ENCODE data around the gene DAB1. TPM values are rescaled to one million over a fixed set of nuclear protein-coding genes. Genes with fewer than 3 reads are reported as not detected.

Gene DAB1
- total and polyA plus RNA-seq, 8 donors: 0.04 to 1.4 (median 0.39) TPM

DNA sequence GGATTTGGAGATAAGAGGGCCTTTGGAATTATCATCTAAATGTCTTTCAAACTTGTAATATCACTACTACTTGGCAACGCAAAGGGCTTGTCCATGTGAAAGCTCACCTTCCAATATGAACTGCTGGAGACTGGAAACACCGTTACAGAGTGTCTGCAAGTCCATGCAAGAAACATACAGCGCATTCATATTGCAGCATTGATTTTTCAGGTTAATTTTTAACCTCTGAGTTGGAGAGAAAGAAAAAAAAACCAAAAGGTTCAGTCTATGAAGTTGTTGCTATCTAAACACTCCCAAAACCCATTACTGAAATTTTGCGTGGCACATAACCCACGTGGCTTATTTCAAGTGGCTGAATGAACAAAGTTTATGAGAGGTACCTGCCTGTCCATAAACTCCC is 23.8 kb downstream of the DAB1 start:
- WGBS, 2 donors: 14 to 15% methylated on average over 5 of the region's 5 CpGs
- no peaks in the 10 kb centered on the region for H3K27me3 ChIP-seq
- peaks cover 0 to 4% (median 0%) of the 10 kb centered on the region in 3 donors for H3K4me1 ChIP-seq
- TF ChIP-seq CTCF (IDR thresholded peaks at IDR 0.05): no peak
- H3K9me3 ChIP-seq: no peaks in the 10 kb centered on the region
- DNase-seq: no peak
- no peak overlapping the region for H3K4me3 ChIP-seq
- H3K36me3 ChIP-seq: no peaks in the 10 kb centered on the region
- peak; percentile 38 to 81 (median 69) for ATAC-seq
- no peak overlapping the region for H3K27ac ChIP-seq
- FAIRE-seq: no peak
- intact Hi-C loops (cut with DNase I): no loop called here

DNA sequence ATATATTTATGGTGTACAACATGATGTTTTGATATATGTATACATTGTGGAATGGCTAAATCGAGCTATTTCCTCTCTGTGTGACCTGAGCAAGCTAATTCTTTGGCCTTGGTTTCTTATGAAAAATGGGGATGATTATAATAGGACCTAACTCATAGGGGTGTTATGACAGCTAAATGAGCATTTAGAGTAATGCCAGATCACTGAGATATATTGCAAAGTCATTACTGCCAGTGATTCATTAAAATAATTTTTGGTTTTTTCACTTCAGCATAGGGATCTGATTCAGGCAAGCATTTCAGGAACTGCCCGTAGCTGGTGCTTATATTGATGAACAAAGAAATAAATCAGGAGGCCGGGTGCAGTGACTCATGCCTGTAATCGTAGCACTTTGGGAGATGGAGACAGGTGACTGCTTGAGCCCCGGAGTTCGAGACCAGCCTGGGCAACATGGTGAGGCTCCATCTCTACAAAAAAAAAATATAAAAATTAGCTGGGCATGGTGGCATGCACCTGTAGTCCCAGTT is 30.7 kb downstream of the DAB1 start:
- FAIRE-seq: no peak
- intact Hi-C loops (cut with DNase I): no loop called here
- WGBS, 2 donors: 77 to 84% methylated on average over 6 of the region's 6 CpGs

DNA sequence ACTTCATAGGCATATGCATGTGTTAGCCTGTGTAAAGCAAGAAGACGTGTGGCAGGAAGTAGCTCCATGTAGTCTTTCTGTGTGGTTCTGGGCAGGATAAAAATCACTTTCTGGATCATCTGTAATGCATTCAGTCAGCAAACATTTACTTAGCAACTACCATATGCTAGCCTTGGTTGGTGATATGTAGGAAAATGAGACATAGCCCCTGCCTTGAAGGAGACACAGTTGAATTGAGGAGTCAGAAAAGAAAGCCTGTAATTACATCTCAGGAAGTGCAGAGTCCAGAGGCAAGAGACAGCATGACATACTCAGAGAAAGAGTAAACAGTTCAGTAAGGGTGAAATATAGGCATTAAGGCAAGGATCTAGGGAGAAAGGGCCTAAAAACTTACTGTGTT is 38.5 kb downstream of the DAB1 start:
- ATAC-seq (no peak), DNase-seq (no peak), FAIRE-seq (no peak)
- H3K27me3 ChIP-seq: peaks cover 0 to 2% (median 0%) of the 10 kb centered on the region in 4 donors
- no peaks in the 10 kb centered on the region for H3K4me1 ChIP-seq
- intact Hi-C loops (cut with DNase I): no loop called here
- no peak overlapping the region for H3K27ac ChIP-seq
- H3K4me3 ChIP-seq: no peak overlapping the region
- H3K36me3 ChIP-seq: no peaks in the 10 kb centered on the region
- no peaks in the 10 kb centered on the region for H3K9me3 ChIP-seq
- 55 to 71% methylated on average over 1 of the region's 1 CpG for WGBS, 2 donors
- no peak for TF ChIP-seq CTCF (IDR thresholded peaks at IDR 0.05)

More for the DNA sequence above, 30.7 kb downstream of the DAB1 start:
- Histone ChIP-seq H3K4me1 (no peaks in the 10 kb centered on the region), H3K27ac (no peak overlapping the region), H3K9me3 (no peaks in the 10 kb centered on the region), H3K27me3 (peaks cover 0 to 2% (median 0%) of the 10 kb centered on the region in 4 donors), H3K4me3 (no peak overlapping the region), H3K36me3 (no peaks in the 10 kb centered on the region)
- TF ChIP-seq CTCF (IDR thresholded peaks at IDR 0.05): no peak
- no peak for ATAC-seq
- no peak for DNase-seq

GRCh38 chr1:57384901-57385300 is 39.0 kb downstream of the DAB1 start:
- FAIRE-seq (no peak), ATAC-seq (no peak), DNase-seq (no peak)
- Histone ChIP-seq H3K9me3 (no peaks in the 10 kb centered on the region), H3K27me3 (peaks cover 0 to 2% (median 0%) of the 10 kb centered on the region in 4 donors), H3K4me1 (no peaks in the 10 kb centered on the region), H3K27ac (no peak overlapping the region), H3K4me3 (no peak overlapping the region), H3K36me3 (no peaks in the 10 kb centered on the region)
- intact Hi-C loops (cut with DNase I): no loop called here
- 64 to 75% methylated on average over 1 of the region's 1 CpG for WGBS, 2 donors
- no peak for TF ChIP-seq CTCF (IDR thresholded peaks at IDR 0.05)

- ATAC-seq (no peak), FAIRE-seq (no peak), DNase-seq (no peak)
- no peaks in the 10 kb centered on the region for H3K9me3 ChIP-seq
- WGBS, 2 donors: 85 to 91% methylated on average over 4 of the region's 4 CpGs
- no peaks in the 10 kb centered on the region for H3K36me3 ChIP-seq
- intact Hi-C loops (cut with DNase I): no loop called here
- H3K4me1 ChIP-seq: no peaks in the 10 kb centered on the region
- no peak overlapping the region for H3K27ac ChIP-seq
- TF ChIP-seq CTCF (IDR thresholded peaks at IDR 0.05): no peak
- H3K27me3 ChIP-seq: no peaks in the 10 kb centered on the region
- no peak overlapping the region for H3K4me3 ChIP-seq
These were observed 39.6 kb downstream of the DAB1 start for GRCh38 chr1:57384284-57384683.

Data from pancreas (tissue), 10 donors.